A549 (cell line): ENCODE measurements around the gene RRP15. TPM values are rescaled to one million over a fixed set of nuclear protein-coding genes. Genes with fewer than 3 reads are reported as not detected.

Experiments used
- ATAC-seq, 2 experiments: fragments of 200-7000 bp in 1 of 2; fragments of >200 bp in 1 of 2; cut with Nextera tagmentation in 1 of 2; cut with Tn5 transposase in 1 of 2; 3 replicates each; pipeline versions ENCODE4 v1.8.0 to v1.9.1; 2018 to 2020; ENCODE audit warnings: mild to moderate bottlenecking in 1 of 2, moderate library complexity in 1 of 2
- CTCF ChIA-PET: fragments of 300-600 bp; sonication (Branson Sonifier 250); formaldehyde crosslinking; extraction: SDS; loops from one replicate; lab custom pipeline; 2021; ENCODE audit warnings: antibody characterized with exemption, inconsistent platforms; lab: Yijun Ruan, JAX
- POLR2A ChIA-PET: fragments of 350-600 bp; formaldehyde crosslinking; extraction: SDS; loops from one replicate; lab custom pipeline; 2021; ENCODE audit warnings: antibody characterized with exemption, inconsistent platforms; lab: Yijun Ruan, JAX
- DNase-seq, 2 experiments: peaks; one replicate each; pipeline versions ENCODE4 v3.0.0 to v3.0.0-alpha.2; 2011 to 2016; ENCODE audit warnings: low read depth in 1 of 2, low spot score in 1 of 2
- FAIRE-seq: peaks from 2 replicates; lab custom pipeline; 2011; peaks lifted over from hg19 to GRCh38; lab: Jason Lieb, UNC
- H3K27ac ChIP-seq, 2 experiments: fragments of >200 bp; sonication (Bioruptor Twin); formaldehyde crosslinking; 3 replicates each; pipeline ENCODE4 v1.5.1; 2016 to 2017
- H3K4me1 ChIP-seq: fragments of >200 bp; sonication (Bioruptor Twin); formaldehyde crosslinking; 3 replicates; pipeline ENCODE4 v1.6.1; 2016
- H3K4me2 ChIP-seq: fragments of >200 bp; sonication (Bioruptor Twin); formaldehyde crosslinking; 3 replicates; pipeline ENCODE4 v1.6.1; 2016
- H3K4me3 ChIP-seq: fragments of >200 bp; sonication (Bioruptor Twin); formaldehyde crosslinking; 3 replicates; pipeline ENCODE4 v1.5.1; 2016
- H3K9me3 ChIP-seq: fragments of >200 bp; sonication (Bioruptor Twin); formaldehyde crosslinking; 3 replicates; pipeline ENCODE4 v1.6.1; 2016
- ATOH8 ChIP-seq: fragments of 250-450 bp; sonication (Bioruptor Pico); IDR thresholded peaks from 2 replicates; pipeline ENCODE4 v1.5.0; 2020; ENCODE audit warnings: low read depth, mild to moderate bottlenecking, moderate library complexity
- BCL3 ChIP-seq: fragments of >200 bp; sonication (Bioruptor Twin); formaldehyde crosslinking; IDR thresholded peaks from 3 replicates; pipeline ENCODE4 v1.6.1; 2016
- CBX2 ChIP-seq: fragments of 200-600 bp; sonication (generic); IDR thresholded peaks from 2 replicates; pipeline ENCODE4 v1.6.1; 2016; ENCODE audit warnings: low read depth, mild to moderate bottlenecking, borderline replicate concordance
- CHD2 ChIP-seq: fragments of 150-350 bp; IDR thresholded peaks from 2 replicates; pipeline ENCODE4 v1.6.1; 2014; ENCODE audit warnings: low read length; ENCODE audit not compliant: partially characterized antibody
- EHMT2 ChIP-seq: fragments of 200-600 bp; sonication (generic); IDR thresholded peaks from 2 replicates; pipeline ENCODE4 v1.6.1; 2016; ENCODE audit warnings: antibody characterized with exemption, low read depth, mild to moderate bottlenecking, moderate library complexity
- ELK1 ChIP-seq: fragments of 150-350 bp; IDR thresholded peaks from 2 replicates; pipeline ENCODE4 v1.6.1; 2014; ENCODE audit warnings: low read depth, mild to moderate bottlenecking, low read length
- ESRRA ChIP-seq: fragments of 150-350 bp; IDR thresholded peaks from 2 replicates; pipeline ENCODE4 v1.6.1; 2014; ENCODE audit warnings: mild to moderate bottlenecking, low read length, borderline replicate concordance
- FOSB ChIP-seq: fragments of 250-450 bp; sonication (Bioruptor Pico); IDR thresholded peaks from 2 replicates; pipeline ENCODE4 v1.5.0; 2020; ENCODE audit warnings: mild to moderate bottlenecking, moderate library complexity
- HEYL ChIP-seq: fragments of 250-450 bp; sonication (Bioruptor Pico); IDR thresholded peaks from 2 replicates; pipeline ENCODE4 v1.8.0; 2021; ENCODE audit warnings: mild to moderate bottlenecking, moderate library complexity
- HOXB13 ChIP-seq: fragments of 250-450 bp; sonication (Bioruptor Pico); IDR thresholded peaks from 2 replicates; pipeline ENCODE4 v1.5.0; 2020; ENCODE audit warnings: low read depth, mild to moderate bottlenecking, moderate library complexity
- JUNB ChIP-seq: fragments of >200 bp; sonication (Bioruptor Twin); formaldehyde crosslinking; IDR thresholded peaks from 2 replicates; pipeline ENCODE4 v1.6.1; 2016
- KDM1A ChIP-seq: fragments of 200-600 bp; sonication (generic); IDR thresholded peaks from 2 replicates; pipeline ENCODE4 v1.6.1; 2016; ENCODE audit warnings: low read depth, mild to moderate bottlenecking
- KDM5A ChIP-seq: fragments of 200-600 bp; sonication (generic); IDR thresholded peaks from 2 replicates; pipeline ENCODE4 v1.6.1; 2016; ENCODE audit warnings: antibody characterized with exemption, mild to moderate bottlenecking
- MAFK ChIP-seq: fragments of 450-650 bp; IDR thresholded peaks from 2 replicates; pipeline ENCODE4 v1.6.1; 2014; ENCODE audit not compliant: partially characterized antibody
- MAZ ChIP-seq: fragments of 150-350 bp; IDR thresholded peaks from 2 replicates; pipeline ENCODE4 v1.6.1; 2014; ENCODE audit warnings: antibody characterized with exemption, low read depth, low read length, borderline replicate concordance
- NR3C1 ChIP-seq: fragments of >200 bp; sonication (Bioruptor Twin); formaldehyde crosslinking; IDR thresholded peaks from 3 replicates; pipeline ENCODE4 v1.6.1; 2017
- PBX3 ChIP-seq: IDR thresholded peaks from 2 replicates; pipeline ENCODE4 v1.6.1; 2012
- POLR2A ChIP-seq: IDR thresholded peaks from 2 replicates; pipeline ENCODE4 v1.6.1; 2012; ENCODE audit warnings: mild to moderate bottlenecking, low read length
- POLR2AphosphoS2 ChIP-seq: conservative IDR thresholded peaks from 2 replicates; pipeline ENCODE4 v1.6.1; 2012; ENCODE audit warnings: low read length, improper control_type of control experiment, inconsistent platforms
- REST ChIP-seq: fragments of 200-600 bp; sonication (generic); IDR thresholded peaks from 2 replicates; pipeline ENCODE4 v1.6.1; 2016; ENCODE audit warnings: antibody characterized with exemption, mild to moderate bottlenecking, moderate library complexity
- RFX5 ChIP-seq: fragments of 450-650 bp; IDR thresholded peaks from 2 replicates; pipeline ENCODE4 v1.7.1; 2014; ENCODE audit warnings: antibody characterized with exemption, mild to moderate bottlenecking, moderate library complexity
- SMC3 ChIP-seq: fragments of >200 bp; sonication (Bioruptor Twin); formaldehyde crosslinking; IDR thresholded peaks from 3 replicates; pipeline ENCODE4 v1.6.1; 2018; ENCODE audit warnings: inconsistent platforms
- TFCP2L1 ChIP-seq: fragments of 250-450 bp; sonication (Bioruptor Pico); IDR thresholded peaks from 2 replicates; pipeline ENCODE4 v1.5.0; 2021; ENCODE audit warnings: mild to moderate bottlenecking
- USF2 ChIP-seq: fragments of 450-650 bp; IDR thresholded peaks from 2 replicates; pipeline ENCODE4 v1.6.1; 2014; ENCODE audit warnings: antibody characterized with exemption
- ZC3H11A ChIP-seq: fragments of 450-650 bp; IDR thresholded peaks from 2 replicates; pipeline ENCODE4 v1.6.1; 2014; ENCODE audit warnings: antibody characterized with exemption, mild to moderate bottlenecking
- WGBS: methylation state at CpG from one replicate; pipeline ENCODE4 v1.1.6; 2017; ENCODE audit errors: missing lambda C conversion rate; 5-methylcytosine and 5-hydroxymethylcytosine counted together
- polyA plus RNA-seq, 4 experiments: library from polyadenylated mRNA; depleted of rRNA in 3 of 4; stranded (reverse); fragments of >200 nt; fragmentation: RNase III in 1 of 4; extraction: RNeasy Plus Mini Kit Qiagen cat#74134 plus additional on column Dnase treatment in 1 of 4; gene quantifications; 2 replicates in 3 of 4; 3 replicates in 1 of 4; pipeline ENCODE4 v1.2.3, GENCODE V29; 2011 to 2017

The RRP15 gene
- polyA plus RNA-seq, 2 of the 4 experiments (the other 2 are of a cell fraction), result 15.6 to 19.5 TPM

- no peak for ATAC-seq
- TF ChIP-seq HOXB13 (CRISPR knock-in tag) (no peak), ELK1 (no peak), KDM1A (no peak), ZC3H11A (no peak), MAZ (no peak), JUNB (no peak), REST (no peak)
- TF ChIP-seq, all 56 proteins: peak for 0
- DNase-seq (no peak), FAIRE-seq (no peak)
- no peaks in the 10 kb centered on the region for H3K9me3 ChIP-seq
- peak overlapping the region; percentile 83 to 90 for H3K27ac ChIP-seq
- H3K4me2 ChIP-seq, result peak overlapping the region; percentile 71
- H3K4me3 ChIP-seq, result no peak overlapping the region
- POLR2A ChIA-PET, result interaction anchor here (0.6 to 2.9 kb wide), 3 partner anchors 19 to 341 kb away, joined by 4 to 25 read pairs (median 6); partner anchors contain the start of gene TGFB2
- H3K4me1 ChIP-seq, result peaks cover 93% of the 10 kb centered on the region
- CTCF ChIA-PET, result interaction anchor here (1.1 to 4.0 kb wide), 5 partner anchors 12 to 1295 kb away, joined by 3 to 16 read pairs (median 5); no protein-coding TSS in a partner anchor
- 94% methylated on average over 15 of the region's 15 CpGs for WGBS
These were observed 80.3 kb downstream of the RRP15 start for GRCh38 chr1:218365226-218365999.

- no peaks in the 10 kb centered on the region for H3K9me3 ChIP-seq
- WGBS, result 13% methylated on average over 5 of the region's 5 CpGs
- H3K27ac ChIP-seq, result peak overlapping the region; percentile 83 to 90
- peak overlapping the region; percentile 71 for H3K4me2 ChIP-seq
- peak overlapping the region; percentile 7; the same call in 1 of the 3 replicates for H3K4me3 ChIP-seq
- peak; percentile 71 to 82 for ATAC-seq
- peaks cover 95% of the 10 kb centered on the region for H3K4me1 ChIP-seq
- POLR2A ChIA-PET, result interaction anchor here (1.5 to 2.9 kb wide), 4 partner anchors 10 to 340 kb away, joined by 5 to 25 read pairs (median 10); partner anchors contain the start of gene TGFB2
- FAIRE-seq, result peak; percentile 28
- peak; percentile 83 to 97 for DNase-seq
- CTCF ChIA-PET, result interaction anchor here (0.5 to 4.0 kb wide), 7 partner anchors 11 to 1547 kb away, joined by 3 to 16 read pairs (median 4); no protein-coding TSS in a partner anchor
- TF ChIP-seq KDM1A, result peak; percentile 83
- TF ChIP-seq MAFK, result peak; percentile 8
- peak; percentile 84 for TF ChIP-seq PBX3
- no peak for TF ChIP-seq USF2
- TF ChIP-seq NR3C1, result no peak
- no peak for TF ChIP-seq HEYL
- no peak for TF ChIP-seq MAZ
- no peak for TF ChIP-seq POLR2AphosphoS2
- TF ChIP-seq SMC3, result peak; percentile 32; the same call in 2 of the 3 replicates
- TF ChIP-seq BCL3, result peak; percentile 71; the same call in 1 of the 3 replicates
- no peak for TF ChIP-seq CHD2
- TF ChIP-seq FOSB (CRISPR knock-in tag), result no peak
- TF ChIP-seq KDM5A, result no peak
- TF ChIP-seq RFX5, result no peak
- no peak for TF ChIP-seq TFCP2L1 (CRISPR knock-in tag)
- no peak for TF ChIP-seq POLR2A
- no peak for TF ChIP-seq EHMT2
- no peak for TF ChIP-seq CBX2
- peak; percentile 86; the same call in 1 of the 2 replicates for TF ChIP-seq ATOH8 (CRISPR knock-in tag)
- peak; percentile 59 for TF ChIP-seq JUNB
- no peak for TF ChIP-seq ESRRA
These were observed 81.4 kb downstream of the RRP15 start for GRCh38 chr1:218366322-218367052.
